Subcutaneous abdominal adipose tissue (tissue), 5 donors: ENCODE results near the gene TRIO.

Experiments
- H3K27ac ChIP-seq: one replicate; pipeline ENCODE4 v1.7.0; 2013; ENCODE audit warnings: low read depth, mild to moderate bottlenecking, inconsistent platforms, low read length, moderate library complexity
- H3K27me3 ChIP-seq, 5 donors: one replicate each; pipeline ENCODE4 v1.7.0; 2013; ENCODE audit warnings: low read length in 5 of 5, inconsistent platforms in 1 of 5; ENCODE audit not compliant: control insufficient read depth in 5 of 5, insufficient read depth in 4 of 5
- H3K36me3 ChIP-seq, 5 donors: one replicate each; pipeline ENCODE4 v1.7.0; 2013; ENCODE audit warnings: low read length in 5 of 5; ENCODE audit not compliant: control insufficient read depth in 5 of 5, insufficient read depth in 5 of 5
- H3K4me1 ChIP-seq, 5 donors: one replicate each; pipeline ENCODE4 v1.7.0; 2013; ENCODE audit warnings: low read length in 5 of 5, mild to moderate bottlenecking in 3 of 5, moderate library complexity in 1 of 5; ENCODE audit not compliant: control insufficient read depth in 5 of 5, insufficient read depth in 5 of 5
- H3K4me3 ChIP-seq, 5 donors: one replicate each; pipeline ENCODE4 v1.7.0; 2013; ENCODE audit warnings: low read length in 5 of 5, low read depth in 1 of 5
- H3K9ac ChIP-seq, 5 donors: one replicate each; pipeline ENCODE4 v1.7.0; 2013; ENCODE audit warnings: low read length in 5 of 5, mild to moderate bottlenecking in 4 of 5, moderate library complexity in 3 of 5
- H3K9me3 ChIP-seq, 5 donors: one replicate each; pipeline ENCODE4 v1.7.0; 2013; ENCODE audit warnings: low read length in 5 of 5; ENCODE audit not compliant: control insufficient read depth in 5 of 5
- donor health status: healthy.
- donor health status: healthy.
- donor health status: healthy.
- donor health status: healthy.
- donor health status: healthy.

The TRIO gene

GRCh38 chr5:14452685-14453454 is 309.7 kb downstream of the TRIO start:
- H3K4me3 ChIP-seq: no peak overlapping the region
- H3K27ac ChIP-seq: no peak overlapping the region
- no peak overlapping the region for H3K9ac ChIP-seq

GRCh38 chr5:14453481-14453880 is 310.3 kb downstream of the TRIO start:
- Histone ChIP-seq H3K4me1 (peaks cover 3 to 32% (median 22%) of the 10 kb centered on the region in 5 donors), H3K36me3 (peaks cover 3 to 29% (median 12%) of the 10 kb centered on the region in 5 donors), H3K27ac (no peak overlapping the region), H3K27me3 (no peaks in the 10 kb centered on the region), H3K4me3 (no peak overlapping the region), H3K9me3 (no peaks in the 10 kb centered on the region), H3K9ac (no peak overlapping the region)

More at GRCh38 chr5:14452685-14453454, 309.7 kb downstream of the TRIO start:
- Histone ChIP-seq H3K36me3 (peaks cover 2 to 25% (median 12%) of the 10 kb centered on the region in 5 donors), H3K4me1 (peaks cover 5 to 38% (median 28%) of the 10 kb centered on the region in 5 donors), H3K9me3 (no peaks in the 10 kb centered on the region), H3K27me3 (no peaks in the 10 kb centered on the region)

- H3K9me3 ChIP-seq: no peaks in the 10 kb centered on the region
- H3K4me1 ChIP-seq: peaks cover 0 to 14% (median 10%) of the 10 kb centered on the region in 5 donors
- H3K36me3 ChIP-seq: peaks cover 9 to 43% (median 22%) of the 10 kb centered on the region in 5 donors
- H3K27ac ChIP-seq: no peak overlapping the region
- no peak overlapping the region for H3K4me3 ChIP-seq
- no peaks in the 10 kb centered on the region for H3K27me3 ChIP-seq
- no peak overlapping the region for H3K9ac ChIP-seq
Measured at GRCh38 chr5:14455814-14456321, 312.7 kb downstream of the TRIO start.

- Histone ChIP-seq H3K9me3 (no peaks in the 10 kb centered on the region), H3K27ac (no peak overlapping the region), H3K36me3 (peaks cover 9 to 53% (median 35%) of the 10 kb centered on the region in 5 donors), H3K27me3 (no peaks in the 10 kb centered on the region), H3K9ac (no peak overlapping the region), H3K4me1 (peaks cover 0 to 8% (median 3%) of the 10 kb centered on the region in 5 donors), H3K4me3 (no peak overlapping the region)
Measured at GRCh38 chr5:14457476-14457875, 314.3 kb downstream of the TRIO start.

- H3K36me3 ChIP-seq: peaks cover 13 to 61% (median 44%) of the 10 kb centered on the region in 5 donors
- no peak overlapping the region for H3K9ac ChIP-seq
- H3K9me3 ChIP-seq: no peaks in the 10 kb centered on the region
- H3K27ac ChIP-seq: no peak overlapping the region
- no peaks in the 10 kb centered on the region for H3K27me3 ChIP-seq
- peaks cover 0 to 6% (median 0%) of the 10 kb centered on the region in 5 donors for H3K4me1 ChIP-seq
- no peak overlapping the region for H3K4me3 ChIP-seq
Measured at GRCh38 chr5:14458414-14458813, 315.3 kb downstream of the TRIO start.

- no peak overlapping the region for H3K4me3 ChIP-seq
- H3K4me1 ChIP-seq: peaks cover 2 to 17% (median 7%) of the 10 kb centered on the region in 5 donors
- H3K27ac ChIP-seq: no peak overlapping the region
- no peaks in the 10 kb centered on the region for H3K27me3 ChIP-seq
- H3K9me3 ChIP-seq: no peaks in the 10 kb centered on the region
- no peak overlapping the region for H3K9ac ChIP-seq
- peaks cover 16 to 73% (median 56%) of the 10 kb centered on the region in 5 donors for H3K36me3 ChIP-seq
Measured at GRCh38 chr5:14460844-14461398, 317.8 kb downstream of the TRIO start.

GRCh38 chr5:14462681-14463080 is 319.5 kb downstream of the TRIO start:
- Histone ChIP-seq H3K9ac (no peak overlapping the region), H3K36me3 (peaks cover 24 to 86% (median 62%) of the 10 kb centered on the region in 5 donors), H3K27me3 (no peaks in the 10 kb centered on the region), H3K4me3 (no peak overlapping the region), H3K9me3 (no peaks in the 10 kb centered on the region), H3K27ac (no peak overlapping the region), H3K4me1 (peaks cover 2 to 14% (median 8%) of the 10 kb centered on the region in 5 donors)

- no peaks in the 10 kb centered on the region for H3K27me3 ChIP-seq
- peaks cover 2 to 13% (median 8%) of the 10 kb centered on the region in 5 donors for H3K4me1 ChIP-seq
- no peaks in the 10 kb centered on the region for H3K9me3 ChIP-seq
- no peak overlapping the region for H3K9ac ChIP-seq
- H3K27ac ChIP-seq: no peak overlapping the region
- H3K4me3 ChIP-seq: no peak overlapping the region
- H3K36me3 ChIP-seq: peaks cover 27 to 88% (median 66%) of the 10 kb centered on the region in 5 donors
Measured at GRCh38 chr5:14463629-14464028, 320.5 kb downstream of the TRIO start.

- Histone ChIP-seq H3K4me3 (no peak overlapping the region), H3K36me3 (peaks cover 31 to 85% (median 64%) of the 10 kb centered on the region in 5 donors), H3K27ac (no peak overlapping the region), H3K27me3 (no peaks in the 10 kb centered on the region), H3K9me3 (no peaks in the 10 kb centered on the region), H3K4me1 (peaks cover 2 to 13% (median 8%) of the 10 kb centered on the region in 5 donors), H3K9ac (no peak overlapping the region)
Measured at GRCh38 chr5:14464096-14464495, 321.0 kb downstream of the TRIO start.

GRCh38 chr5:14464671-14465070 is 321.5 kb downstream of the TRIO start:
- Histone ChIP-seq H3K9me3 (no peaks in the 10 kb centered on the region), H3K36me3 (peaks cover 31 to 85% (median 64%) of the 10 kb centered on the region in 5 donors)

More at GRCh38 chr5:14464671-14465070, 321.5 kb downstream of the TRIO start:
- Histone ChIP-seq H3K27ac (no peak overlapping the region), H3K4me3 (no peak overlapping the region), H3K4me1 (peaks cover 2 to 13% (median 8%) of the 10 kb centered on the region in 5 donors), H3K27me3 (no peaks in the 10 kb centered on the region), H3K9ac (no peak overlapping the region)
